HG03571 (cell line): ENCODE results near the gene AKAP13.

Experiments
- ATAC-seq: cut with Tn5 transposase; IDR thresholded peaks from one replicate; pipeline ENCODE4 v1.9.1; 2021; ENCODE audit not compliant: unreplicated experiment

The AKAP13 gene

GRCh38 chr15:85593809-85594445, 213.5 kb downstream of the AKAP13 start:
- no peak for ATAC-seq

- no peak for ATAC-seq
These were observed 215.6 kb downstream of the AKAP13 start for GRCh38 chr15:85595804-85596536.

DNA sequence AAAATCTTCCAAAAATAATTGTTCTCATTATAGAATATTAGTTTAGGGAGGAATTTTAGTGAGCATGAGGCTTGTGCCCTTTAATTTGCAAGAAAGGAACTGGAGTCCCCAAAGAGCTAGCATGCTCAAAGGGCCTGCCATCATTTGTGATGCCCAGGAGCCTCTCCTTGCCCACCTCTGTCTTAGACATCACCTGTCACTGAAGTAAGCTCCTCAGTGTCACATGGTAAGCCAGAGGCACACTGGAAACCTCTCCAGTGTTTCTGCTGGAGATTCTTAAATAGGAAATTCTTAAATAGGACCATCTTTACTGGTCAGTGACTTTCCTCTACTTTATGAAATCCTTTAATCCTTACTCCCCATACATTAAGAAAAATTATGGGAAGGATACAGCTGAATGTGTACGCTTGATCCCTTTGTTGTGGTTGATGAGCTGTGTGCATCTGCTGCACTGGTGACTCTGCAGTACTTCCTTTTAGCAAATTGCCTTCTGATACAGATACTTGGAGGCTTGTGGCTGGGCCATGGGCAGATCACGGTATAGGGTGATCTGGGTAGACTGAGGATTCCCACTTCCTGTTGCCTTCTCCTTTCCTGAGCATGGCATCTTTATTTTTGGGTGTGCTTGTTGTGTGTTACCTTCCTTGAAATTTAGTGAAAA, 216.9 kb downstream of the AKAP13 start:
- no peak for ATAC-seq

DNA sequence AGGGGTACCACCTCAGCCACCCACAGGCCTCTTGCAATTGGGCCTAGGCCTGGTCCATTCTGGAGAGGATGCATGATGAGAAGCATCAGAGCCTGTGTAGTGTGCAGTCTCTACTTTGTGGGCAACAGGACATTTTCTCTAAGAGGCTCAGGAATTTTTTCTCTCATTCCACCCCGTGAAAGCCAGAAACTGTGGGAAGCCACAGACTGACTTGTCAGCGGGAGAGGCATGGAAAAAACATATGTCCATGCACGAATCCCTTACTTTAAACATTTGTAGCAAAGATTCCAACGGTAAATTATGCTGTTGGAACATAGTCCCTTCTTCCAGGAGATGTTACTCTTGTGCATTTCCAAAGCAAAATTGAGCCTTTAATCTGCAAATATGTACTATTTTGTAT, 217.8 kb downstream of the AKAP13 start:
- ATAC-seq, result no peak

DNA sequence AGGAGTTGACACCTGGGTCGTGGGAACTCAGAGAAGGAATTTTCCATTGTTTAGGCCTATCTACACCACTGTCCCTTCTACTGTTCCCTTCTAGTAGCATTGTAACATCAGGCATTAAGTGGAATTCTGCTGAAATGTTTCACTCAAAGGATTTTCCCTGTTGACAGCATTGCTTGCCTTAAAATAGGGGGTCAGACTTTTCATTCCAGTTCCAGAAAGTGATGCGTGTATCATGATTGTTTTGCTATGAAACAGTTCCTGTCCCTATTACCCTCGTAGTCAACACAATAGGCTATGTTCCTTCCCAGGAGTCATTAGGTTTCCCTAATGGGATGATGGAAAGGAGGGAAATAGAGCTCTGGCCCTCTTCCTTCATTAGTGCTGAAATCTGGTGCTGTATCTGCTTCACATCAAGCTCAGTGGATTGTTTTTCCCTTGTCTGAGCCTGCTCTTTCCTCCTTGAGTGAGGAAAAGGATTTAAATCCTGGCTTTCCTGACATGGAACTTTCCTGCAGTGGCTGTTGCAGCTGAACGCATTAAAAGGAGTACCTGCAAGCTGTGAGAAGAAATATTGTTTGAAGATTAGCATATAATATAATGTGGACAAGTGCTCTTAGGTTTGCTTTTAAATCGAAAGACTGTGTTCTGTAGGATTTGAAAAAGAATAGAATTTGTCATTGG, 218.5 kb downstream of the AKAP13 start:
- no peak for ATAC-seq

GRCh38 chr15:85600001-85600400, 219.6 kb downstream of the AKAP13 start:
- ATAC-seq, result no peak

GRCh38 chr15:85603160-85603559, 222.8 kb downstream of the AKAP13 start:
- ATAC-seq, result no peak

DNA sequence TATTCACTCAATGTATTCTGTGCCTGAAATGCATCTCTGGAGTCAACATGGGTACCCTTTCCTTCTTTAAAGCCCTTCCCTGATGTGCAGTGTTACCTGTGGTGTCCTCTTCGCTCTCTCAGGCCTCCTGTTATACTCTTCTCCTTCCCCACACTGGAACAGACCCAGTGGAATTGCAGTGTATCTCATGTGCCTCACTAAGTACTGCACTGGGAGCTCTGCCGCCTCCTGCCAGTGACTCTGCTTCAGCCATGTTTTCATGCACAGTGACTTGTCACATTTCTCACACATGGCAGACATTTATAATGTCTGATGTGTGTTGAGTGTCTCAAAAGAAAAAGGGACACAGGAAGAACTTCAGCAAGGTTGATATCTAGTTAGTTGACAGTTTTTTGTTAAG, 223.3 kb downstream of the AKAP13 start:
- ATAC-seq, result no peak

DNA sequence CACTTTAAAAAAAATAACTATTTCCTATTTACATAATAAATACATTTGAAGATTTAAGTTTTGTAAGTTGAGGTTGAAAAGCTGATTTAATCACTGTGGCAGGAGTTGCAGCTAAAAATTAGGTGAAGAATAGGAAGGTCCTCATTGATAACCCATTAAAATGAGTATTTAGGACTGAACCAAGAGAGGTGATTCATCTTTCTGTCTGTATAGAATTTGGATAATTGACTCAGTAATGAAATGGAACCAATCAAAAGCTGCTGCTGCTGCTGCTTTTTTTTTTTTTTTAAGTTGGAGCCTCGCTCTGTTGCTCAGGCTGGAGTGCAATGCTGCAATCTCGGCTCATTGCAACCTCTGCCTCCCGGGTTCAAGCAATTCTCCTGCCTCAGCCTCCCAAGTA, 223.8 kb downstream of the AKAP13 start:
- no peak for ATAC-seq

DNA sequence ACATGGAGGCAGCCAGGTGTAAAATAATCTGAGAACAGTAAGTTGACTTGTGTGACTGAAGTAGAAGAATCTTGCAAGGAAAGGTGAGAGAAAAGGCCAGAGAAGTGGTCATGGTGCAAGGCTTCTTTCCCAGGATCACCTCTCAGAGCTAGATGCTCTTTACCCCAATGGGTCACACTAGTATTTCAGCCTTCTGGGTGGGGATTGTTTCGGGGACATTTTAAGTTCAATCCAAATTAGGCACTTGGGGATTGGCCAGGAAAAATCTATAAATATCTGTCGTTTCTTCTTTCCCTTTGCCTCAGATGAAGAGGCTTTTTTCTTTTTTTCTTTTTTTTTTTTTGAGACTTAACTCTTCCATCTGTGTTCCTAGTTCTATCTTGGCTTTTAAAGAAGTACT, 226.3 kb downstream of the AKAP13 start:
- ATAC-seq, result no peak

DNA sequence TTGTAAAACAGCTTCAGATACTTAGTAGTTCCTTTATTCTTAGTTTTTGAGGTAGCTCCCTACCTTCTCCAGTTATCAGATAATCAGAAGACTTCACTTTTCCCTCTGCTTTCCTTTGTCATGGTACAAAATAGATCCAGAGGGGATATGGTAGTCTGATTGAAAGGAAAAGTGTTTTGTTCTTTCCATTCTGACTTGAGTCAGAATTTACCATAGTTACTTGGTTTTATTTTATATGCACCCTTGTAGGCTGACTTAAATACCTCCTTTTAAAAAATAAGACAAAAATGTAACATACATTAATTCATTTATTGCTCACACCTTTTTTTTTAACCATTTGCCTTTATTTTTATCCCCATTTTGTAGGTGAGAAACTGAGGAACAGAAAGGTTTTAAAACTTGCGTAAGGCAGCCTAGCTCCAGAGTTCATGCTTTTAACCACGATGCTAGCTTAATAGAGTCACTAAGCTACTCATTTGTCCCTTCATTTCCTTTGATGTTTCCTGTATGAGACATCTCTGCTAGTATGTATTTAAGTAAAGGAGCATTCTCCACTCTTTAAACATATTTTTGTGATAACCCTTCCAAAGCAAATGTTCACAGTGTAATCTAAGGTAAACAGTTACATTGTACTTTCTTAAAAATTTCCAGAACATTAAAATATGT, 226.9 kb downstream of the AKAP13 start:
- no peak for ATAC-seq

GRCh38 chr15:85607842-85608241, 227.4 kb downstream of the AKAP13 start:
- ATAC-seq, result no peak

DNA sequence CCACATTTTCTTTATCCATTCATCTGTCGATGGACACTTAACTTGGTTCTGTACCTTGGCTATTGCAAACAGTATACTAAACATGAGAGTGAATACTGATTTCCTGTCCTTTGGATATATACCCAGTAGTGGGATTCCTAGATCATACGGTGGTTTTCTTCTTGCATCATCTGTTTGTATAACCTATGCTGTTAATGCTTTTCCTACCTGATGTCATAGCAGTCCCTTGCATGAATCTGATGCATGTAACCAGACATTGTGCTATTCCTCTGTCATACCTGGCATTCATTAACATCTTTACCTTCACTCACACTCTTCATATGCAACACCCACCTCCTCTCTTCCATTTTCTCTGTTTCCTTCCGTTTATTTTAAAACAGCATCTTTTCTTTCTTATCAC, 229.1 kb downstream of the AKAP13 start:
- no peak for ATAC-seq

- no peak for ATAC-seq
These were observed 231.0 kb downstream of the AKAP13 start for GRCh38 chr15:85611361-85611760.

- no peak for ATAC-seq
These were observed 233.7 kb downstream of the AKAP13 start for GRCh38 chr15:85614059-85614458.

- ATAC-seq, result no peak
These were observed 235.5 kb downstream of the AKAP13 start for GRCh38 chr15:85615930-85616329.

DNA sequence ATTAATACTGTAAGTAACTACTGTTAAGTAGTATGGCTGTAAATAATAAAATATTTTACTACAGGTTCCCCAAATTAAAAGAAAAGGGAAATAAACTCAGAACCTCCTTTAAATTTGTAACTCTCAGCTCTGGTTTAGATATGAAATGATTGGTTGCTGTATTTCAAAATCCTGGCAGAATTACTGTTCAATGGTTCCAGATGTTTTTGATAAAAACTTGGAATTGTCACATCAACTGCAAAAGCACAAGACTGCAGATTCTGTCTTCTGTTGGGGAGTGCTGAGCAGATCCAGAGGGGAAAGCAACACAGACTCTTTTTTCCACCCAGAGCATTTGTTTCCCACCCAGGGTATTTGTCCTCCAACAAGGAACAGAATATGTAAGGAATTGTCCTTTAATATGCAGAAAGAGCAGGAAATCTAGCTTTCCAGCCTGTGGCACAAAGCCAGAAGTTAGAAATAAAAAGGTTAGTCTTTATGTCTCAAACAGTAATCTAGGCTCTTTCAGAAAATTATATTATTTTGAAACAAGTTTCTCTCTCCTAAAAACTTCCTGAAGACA, 236.2 kb downstream of the AKAP13 start:
- no peak for ATAC-seq

- no peak for ATAC-seq
These were observed 237.8 kb downstream of the AKAP13 start for GRCh38 chr15:85618228-85618505.

DNA sequence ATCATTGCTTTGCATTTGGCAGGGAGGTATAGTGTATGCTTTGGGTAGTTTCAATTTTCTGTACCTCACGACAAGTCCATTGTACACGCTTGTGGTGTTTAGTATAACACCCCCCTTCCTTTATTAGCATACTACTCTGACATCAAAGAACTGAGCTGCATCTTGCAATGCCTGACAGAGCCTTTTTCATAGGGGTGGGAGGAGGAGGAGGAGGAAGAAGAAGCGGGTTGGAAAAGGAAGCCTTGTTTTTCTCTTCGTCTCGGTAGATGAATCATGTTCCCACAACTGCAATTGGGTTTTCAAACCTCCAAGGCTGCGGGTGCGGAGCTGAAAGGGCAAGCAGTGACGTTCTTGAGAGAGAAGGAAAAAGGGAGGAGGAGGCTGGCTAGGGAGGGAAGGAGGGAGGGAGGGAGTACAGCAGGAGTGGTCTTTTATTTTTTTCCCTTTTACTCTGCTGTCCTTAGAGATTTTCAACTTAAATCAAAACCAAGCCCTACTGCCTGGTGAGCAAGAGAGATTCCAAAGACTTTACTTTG, 238.6 kb downstream of the AKAP13 start:
- ATAC-seq, result no peak

DNA sequence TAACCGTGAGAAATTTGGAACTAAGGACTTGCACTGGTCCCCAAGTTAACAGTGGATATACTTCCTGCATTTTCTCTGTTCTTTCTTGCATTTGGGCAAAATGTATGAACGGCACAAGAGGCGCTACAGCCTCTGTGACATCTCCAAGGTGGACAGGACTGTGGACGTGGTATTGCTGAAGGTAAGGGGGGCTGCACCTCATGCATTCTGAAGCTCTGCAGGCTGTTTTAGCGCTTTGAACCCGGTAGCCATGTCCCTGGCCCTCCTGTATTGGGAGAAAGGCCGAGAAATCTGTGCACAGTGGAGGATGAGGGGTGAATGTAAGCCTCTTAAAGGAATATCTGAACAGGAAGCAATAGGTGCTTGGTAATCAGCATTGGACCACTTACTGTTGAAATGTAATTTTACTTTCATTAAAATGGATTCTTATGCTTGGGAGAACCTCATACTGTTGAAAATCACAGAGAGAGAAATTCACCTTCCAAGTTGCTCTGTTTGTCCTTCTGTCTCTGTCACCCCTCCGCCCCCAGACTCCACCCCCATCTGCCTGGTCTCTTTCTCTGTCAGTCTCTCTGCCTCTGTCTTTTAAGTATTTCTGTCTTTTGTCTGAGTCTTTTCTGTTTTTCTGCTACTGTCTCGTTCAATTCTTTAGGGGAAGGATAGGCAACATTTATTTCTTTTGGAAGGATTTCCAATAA, 239.7 kb downstream of the AKAP13 start:
- ATAC-seq, result no peak
